H1 (cell line): ENCODE results near the gene SLC17A5. TPM values are rescaled to one million over a fixed set of nuclear protein-coding genes. Genes with fewer than 3 reads are reported as not detected.

Source experiments
- CTCF ChIA-PET: fragments of 300-600 bp; sonication (Branson Sonifier 250); formaldehyde crosslinking; loops from one replicate; lab custom pipeline; 2021; ENCODE audit not compliant: partially characterized antibody; lab: Charles Lee
- POLR2A ChIA-PET: fragments of 300-600 bp; sonication (Branson Sonifier 250); formaldehyde crosslinking; loops from one replicate; lab custom pipeline; 2021; ENCODE audit warnings: inconsistent platforms; ENCODE audit not compliant: partially characterized antibody; lab: Charles Lee
- DNase-seq, 2 experiments: peaks; one replicate each; pipeline versions ENCODE4 v3.0.0 to v3.0.0-alpha.2; 2010 to 2022; ENCODE audit warnings: low spot score in 2 of 2, low read depth in 1 of 2, mixed read lengths in 1 of 2
- FAIRE-seq: peaks from 2 replicates; lab custom pipeline; 2011; peaks lifted over from hg19 to GRCh38; lab: Jason Lieb, UNC
- H2AFZ ChIP-seq: 2 replicates; pipeline ENCODE4 v1.8.1; 2012; ENCODE audit warnings: low read length, inconsistent platforms
- H2AK5ac ChIP-seq: 2 replicates; pipeline ENCODE4 v1.6.1; 2013; ENCODE audit warnings: low read depth, low read length
- H2BK120ac ChIP-seq: replicated peaks from 2 replicates; pipeline ENCODE3; 2013; ENCODE audit warnings: low read depth, low read length, inconsistent platforms
- H2BK12ac ChIP-seq: 2 replicates; pipeline ENCODE4 v1.6.1; 2013; ENCODE audit warnings: low read depth, low read length
- H2BK15ac ChIP-seq: 2 replicates; pipeline ENCODE4 v1.6.1; 2013; ENCODE audit warnings: low read length
- H2BK20ac ChIP-seq: 2 replicates; pipeline ENCODE4 v1.6.1; 2013; ENCODE audit warnings: low read length
- H2BK5ac ChIP-seq: 2 replicates; pipeline ENCODE4 v1.6.1; 2013; ENCODE audit warnings: low read depth, low read length
- H3K14ac ChIP-seq: 2 replicates; pipeline ENCODE4 v1.6.1; 2013; ENCODE audit warnings: inconsistent platforms; ENCODE audit not compliant: insufficient read length
- H3K18ac ChIP-seq: 2 replicates; pipeline ENCODE4 v1.6.1; 2013; ENCODE audit warnings: low read length; ENCODE audit errors: extremely low read depth
- H3K23ac ChIP-seq: 2 replicates; pipeline ENCODE4 v1.6.1; 2013; ENCODE audit warnings: inconsistent platforms; ENCODE audit not compliant: insufficient read length
- H3K23me2 ChIP-seq: 2 replicates; pipeline ENCODE4 v1.6.1; 2013; ENCODE audit warnings: low read depth, low read length
- H3K27ac ChIP-seq: 2 replicates; pipeline ENCODE4 v1.6.1; 2011; ENCODE audit warnings: low read depth, low read length, inconsistent platforms
- H3K27me3 ChIP-seq, 4 experiments: replicated peaks in 1 of 4; 1 replicate in 1 of 4; 2 replicates in 3 of 4; pipeline versions ENCODE4 v1.6.1 to v1.8.1; 2011 to 2013; ENCODE audit warnings: low read length in 3 of 4, mild to moderate bottlenecking in 3 of 4, inconsistent platforms in 2 of 4, mixed read lengths in 2 of 4, moderate library complexity in 1 of 4; ENCODE audit not compliant: control insufficient read depth in 3 of 4, insufficient read depth in 3 of 4; ENCODE audit errors: extremely low read depth in 1 of 4
- H3K36me3 ChIP-seq, 4 experiments: 2 replicates each; pipeline versions ENCODE4 v1.6.1 to v1.8.1; 2011 to 2013; ENCODE audit warnings: mild to moderate bottlenecking in 4 of 4, low read length in 3 of 4, moderate library complexity in 2 of 4, control low read depth in 1 of 4, inconsistent platforms in 1 of 4; ENCODE audit not compliant: insufficient read depth in 4 of 4, control insufficient read depth in 2 of 4
- H3K4ac ChIP-seq: replicated peaks from 2 replicates; pipeline ENCODE3; 2013; ENCODE audit warnings: low read length, low read depth, mixed read lengths, inconsistent platforms; ENCODE audit not compliant: insufficient read length
- H3K4me1 ChIP-seq, 4 experiments: replicated peaks in 1 of 4; 1 replicate in 1 of 4; 2 replicates in 3 of 4; pipeline versions ENCODE4 v1.6.1 to v1.8.1; 2011 to 2013; ENCODE audit warnings: low read length in 3 of 4, inconsistent platforms in 2 of 4, mixed read lengths in 1 of 4; ENCODE audit not compliant: insufficient read depth in 4 of 4, control insufficient read depth in 3 of 4
- H3K4me2 ChIP-seq, 2 experiments: 2 replicates each; pipeline versions ENCODE4 v1.6.1 to v1.8.1; 2011 to 2013; ENCODE audit warnings: low read depth in 2 of 2, low read length in 2 of 2, control low read depth in 1 of 2, inconsistent platforms in 1 of 2, mild to moderate bottlenecking in 1 of 2; ENCODE audit not compliant: insufficient read depth in 1 of 2
- H3K4me3 ChIP-seq, 4 experiments: fragments of 200-600, 300-600 bp in 1 of 4; sonication (generic), shearing (Covaris generic), sonication (Bioruptor Twin) in 1 of 4; 2 replicates each; pipeline versions ENCODE4 v1.5.1 to v1.8.1; 2011 to 2016; ENCODE audit warnings: low read length in 4 of 4, low read depth in 3 of 4, control low read depth in 2 of 4, inconsistent platforms in 2 of 4, mild to moderate bottlenecking in 2 of 4, mixed read lengths in 1 of 4, moderate library complexity in 1 of 4; ENCODE audit not compliant: insufficient read depth in 2 of 4; ENCODE audit errors: extremely low read depth in 1 of 4
- H3K56ac ChIP-seq: replicated peaks from 2 replicates; pipeline ENCODE3; 2013; ENCODE audit warnings: low read depth, mild to moderate bottlenecking, mixed read lengths, low read length, inconsistent platforms; ENCODE audit not compliant: insufficient read length
- H3K79me1 ChIP-seq: 2 replicates; pipeline ENCODE4 v1.6.1; 2013; ENCODE audit warnings: low read depth, low read length, control low read depth
- H3K79me2 ChIP-seq, 2 experiments: 2 replicates each; pipeline versions ENCODE4 v1.6.1 to v1.8.1; 2012 to 2013; ENCODE audit warnings: low read length in 2 of 2, mild to moderate bottlenecking in 2 of 2, inconsistent platforms in 1 of 2; ENCODE audit not compliant: insufficient read depth in 2 of 2, control insufficient read depth in 1 of 2
- H3K9ac ChIP-seq, 4 experiments: replicated peaks in 1 of 4; 1 replicate in 1 of 4; 2 replicates in 3 of 4; pipeline versions ENCODE4 v1.6.1 to v1.8.1; 2011 to 2013; ENCODE audit warnings: low read depth in 3 of 4, low read length in 3 of 4, control low read depth in 2 of 4, mild to moderate bottlenecking in 2 of 4, moderate library complexity in 2 of 4, inconsistent platforms in 1 of 4; ENCODE audit errors: extremely low read depth in 1 of 4
- H3K9me3 ChIP-seq, 2 experiments: 2 replicates each; pipeline versions ENCODE4 v1.6.1 to v1.8.1; 2012 to 2013; ENCODE audit warnings: mild to moderate bottlenecking in 2 of 2, moderate library complexity in 2 of 2, control low read depth in 1 of 2, inconsistent platforms in 1 of 2, low read depth in 1 of 2, low read length in 1 of 2, mixed read lengths in 1 of 2; ENCODE audit not compliant: insufficient read depth in 2 of 2
- H4K20me1 ChIP-seq, 2 experiments: replicated peaks in 1 of 2; 2 replicates each; pipeline versions ENCODE3 to v1.8.1; 2011 to 2013; ENCODE audit warnings: inconsistent platforms in 2 of 2, low read length in 2 of 2, mild to moderate bottlenecking in 1 of 2; ENCODE audit not compliant: insufficient read depth in 2 of 2, control insufficient read depth in 1 of 2
- H4K5ac ChIP-seq: 2 replicates; pipeline ENCODE4 v1.6.1; 2013; ENCODE audit warnings: low read length, low read depth, mixed read lengths, inconsistent platforms; ENCODE audit not compliant: insufficient read length
- H4K8ac ChIP-seq: 2 replicates; pipeline ENCODE4 v1.8.0; 2013; ENCODE audit warnings: mild to moderate bottlenecking, moderate library complexity, low read length, inconsistent platforms; ENCODE audit not compliant: insufficient read depth; ENCODE audit errors: extremely low read depth
- H4K91ac ChIP-seq: replicated peaks from 2 replicates; pipeline ENCODE3; 2013; ENCODE audit warnings: low read length, mixed read lengths, inconsistent platforms; ENCODE audit not compliant: insufficient read length
- CBX5 ChIP-seq: fragments of 300-800, 300-1000 bp; sonication (generic); IDR thresholded peaks from 2 replicates; pipeline ENCODE4 v1.7.1; 2016; ENCODE audit warnings: antibody characterized with exemption, low read length, low read depth
- RXRA ChIP-seq: IDR thresholded peaks from 2 replicates; pipeline ENCODE4 v1.6.1; 2011; ENCODE audit warnings: low read depth, mild to moderate bottlenecking, low read length, moderate library complexity; ENCODE audit not compliant: insufficient read depth
- TEAD4 ChIP-seq: IDR thresholded peaks from 2 replicates; pipeline ENCODE4 v1.6.1; 2012; ENCODE audit warnings: low read depth, low read length, inconsistent platforms, mixed read lengths
- WGBS, 2 experiments: shearing (Covaris generic) in 1 of 2; methylation state at CpG; one replicate each; pipeline versions ENCODE4 v1.1.6 to v1.1.7; 2013 to 2015; ENCODE audit warnings: low lambda C conversion rate in 2 of 2, mixed read lengths in 2 of 2, inconsistent platforms in 1 of 2, low coverage in 1 of 2, missing lambda C conversion rate in 1 of 2; ENCODE audit not compliant: insufficient replicate concordance in 2 of 2, insufficient coverage in 1 of 2, insufficient read length in 1 of 2; ENCODE audit errors: extremely low coverage in 1 of 2, missing lambda C conversion rate in 1 of 2; 5-methylcytosine and 5-hydroxymethylcytosine counted together
- polyA plus RNA-seq, 7 experiments: library from polyadenylated mRNA; depleted of rRNA in 3 of 7; stranded (reverse) in 5 of 7; unstranded in 2 of 7; fragments of >200 nt in 5 of 7; fragments of 200-250 nt in 2 of 7; gene quantifications; 1 replicate in 5 of 7; 2 replicates in 1 of 7; 4 replicates in 1 of 7; pipeline versions ENCODE4 v1.2.1 to v1.2.3, GENCODE V29; 2011 to 2013; ENCODE audit warnings: missing spikeins in 2 of 7, mixed read lengths in 2 of 7
- total RNA-seq: library from RNA; stranded (reverse); fragmentation: NEBNext Ultra II Directional; extraction: Animal tissue kit (Norgen Biotek cat#: 25700); gene quantifications from 2 replicates; pipeline ENCODE4 v1.2.1, GENCODE V29; 2021
- TF ChIP-seq, protein P1 (sequence below): IDR thresholded peaks from 2 replicates; pipeline ENCODE4 v1.6.1; 2011; ENCODE audit warnings: low read length, improper control_type of control experiment

The SLC17A5 gene
- total and polyA plus RNA-seq, 2 of the 8 experiments (the other 6 are each of a cell fraction or from before 2014, with no cell fraction given), result 11.0 to 11.9 TPM

GRCh38 chr6:73657201-73657600 is 3.4 kb upstream of the SLC17A5 start:
- Histone ChIP-seq H2AK5ac (no peak overlapping the region), H3K79me1 (no peaks in the 10 kb centered on the region), H3K9ac (no peak overlapping the region), H3K36me3 (no peaks in the 10 kb centered on the region), H3K4me1 (peaks cover 0 to 9% (median 3%) of the 10 kb centered on the region in 4 experiments; a peak in 3 of 7 replicates), H3K9me3 (peaks cover 0 to 5% of the 10 kb centered on the region in 2 experiments; a peak in 1 of 4 replicates), H4K8ac (no peak overlapping the region), H2BK12ac (no peak overlapping the region), H3K4me2 (no peak overlapping the region), H3K56ac (no peak overlapping the region), H2BK15ac (no peak overlapping the region), H4K91ac (no peak overlapping the region), H2BK20ac (no peak overlapping the region), H2AFZ (no peak overlapping the region), H3K14ac (no peak overlapping the region), H3K79me2 (no peaks in the 10 kb centered on the region), H2BK120ac (no peak overlapping the region), H3K18ac (no peak overlapping the region), H4K20me1 (no peaks in the 10 kb centered on the region), H3K4ac (no peak overlapping the region), H3K23me2 (0 out of 2 replicates have a peak, but pooled peaks cover 4% of the 10 kb centered on the region), H3K27me3 (no peaks in the 10 kb centered on the region), H4K5ac (no peak overlapping the region), H3K4me3 (no peak overlapping the region), H3K23ac (no peak overlapping the region), H2BK5ac (no peak overlapping the region), H3K27ac (no peak overlapping the region)
- CTCF ChIA-PET, result interaction anchor here (0.7 to 1.3 kb wide), 2 partner anchors 19 to 581 kb away, joined by 3 to 5 read pairs; no protein-coding TSS in a partner anchor
- POLR2A ChIA-PET, result no interaction called here
- 86% methylated on average over 3 of the region's 3 CpGs; no CpG with 5 or more reads in 1 of the 2 experiments for WGBS, 2 experiments
- FAIRE-seq, result no peak
- DNase-seq, result no peak
- TF ChIP-seq, protein P1, sequence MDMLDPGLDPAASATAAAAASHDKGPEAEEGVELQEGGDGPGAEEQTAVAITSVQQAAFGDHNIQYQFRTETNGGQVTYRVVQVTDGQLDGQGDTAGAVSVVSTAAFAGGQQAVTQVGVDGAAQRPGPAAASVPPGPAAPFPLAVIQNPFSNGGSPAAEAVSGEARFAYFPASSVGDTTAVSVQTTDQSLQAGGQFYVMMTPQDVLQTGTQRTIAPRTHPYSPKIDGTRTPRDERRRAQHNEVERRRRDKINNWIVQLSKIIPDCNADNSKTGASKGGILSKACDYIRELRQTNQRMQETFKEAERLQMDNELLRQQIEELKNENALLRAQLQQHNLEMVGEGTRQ, result no peak
- TF ChIP-seq RXRA, result no peak
- TF ChIP-seq CBX5, result no peak
- TF ChIP-seq TEAD4, result no peak
